Measurements from ENCODE around the gene ORMDL2. TPM values are rescaled to one million over a fixed set of nuclear protein-coding genes. Genes with fewer than 3 reads are reported as not detected.
"Not testable (repeated sequence)": the region's sequence is repeated elsewhere in the genome, so short reads cannot be mapped to it uniquely, and the experiment has no call there.

ORMDL2 gene
- total RNA-seq, 1 experiment from 2014 or later, result 25.4 TPM

DNA sequence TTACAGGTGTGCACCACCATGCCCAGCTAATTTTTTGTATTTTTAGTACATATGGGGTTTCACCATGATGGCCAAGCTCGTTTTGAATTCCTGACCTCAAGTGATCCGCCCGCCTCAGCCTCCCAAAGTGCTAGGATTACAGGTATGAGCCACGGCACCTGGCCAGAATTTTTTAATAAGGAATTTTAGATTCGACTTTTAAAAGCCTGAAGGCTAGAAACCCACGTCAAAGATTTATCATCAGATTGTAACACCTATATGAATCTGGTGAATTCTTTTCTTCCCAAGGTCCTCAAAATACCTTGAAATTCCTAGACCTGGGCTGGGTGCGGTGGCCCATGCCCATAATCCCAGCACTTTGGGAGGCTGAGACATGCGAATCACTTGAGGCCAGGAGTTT is 43.6 kb downstream of the ORMDL2 start:
- DNase-seq, result no peak
- Histone ChIP-seq H3K36me3 (no peaks in the 10 kb centered on the region), H3K27ac (no peak overlapping the region), H3K27me3 (no peaks in the 10 kb centered on the region), H3K9me3 (replicated peaks) (no peaks in the 10 kb centered on the region), H3K4me1 (no peaks in the 10 kb centered on the region), H3K4me3 (no peak overlapping the region)

DNA sequence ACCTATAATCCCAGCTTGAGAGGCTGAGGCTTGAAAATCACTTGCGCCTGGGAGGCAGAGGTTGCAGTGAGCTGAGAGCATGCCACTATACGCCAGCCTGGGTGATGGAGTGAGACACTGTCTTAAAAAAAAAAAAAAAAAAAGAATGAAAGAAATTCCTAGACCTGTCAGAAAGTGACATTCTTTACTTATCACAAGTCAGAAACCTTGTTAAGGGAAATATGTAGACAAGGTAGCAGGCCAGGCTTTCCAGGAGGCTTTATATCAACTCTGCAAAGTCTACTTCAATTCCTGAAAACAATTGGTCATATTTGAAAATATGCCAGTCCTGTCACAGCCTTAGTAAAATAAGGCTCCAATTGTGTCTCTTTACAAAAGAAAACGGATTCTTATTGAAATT is 44.0 kb downstream of the ORMDL2 start:
- Histone ChIP-seq H3K9me3 (replicated peaks) (no peaks in the 10 kb centered on the region), H3K4me3 (no peak overlapping the region)

GRCh38 chr12:55862286-55862685 is 44.4 kb downstream of the ORMDL2 start:
- Histone ChIP-seq H3K27ac (no peak overlapping the region), H3K27me3 (no peaks in the 10 kb centered on the region), H3K36me3 (no peaks in the 10 kb centered on the region), H3K4me3 (no peak overlapping the region), H3K9me3 (replicated peaks) (no peaks in the 10 kb centered on the region), H3K4me1 (no peaks in the 10 kb centered on the region)
- DNase-seq, result no peak

More for the DNA sequence above, 44.0 kb downstream of the ORMDL2 start:
- no peaks in the 10 kb centered on the region for H3K27me3 ChIP-seq
- no peaks in the 10 kb centered on the region for H3K36me3 ChIP-seq
- H3K4me1 ChIP-seq, result no peaks in the 10 kb centered on the region
- no peak overlapping the region for H3K27ac ChIP-seq
- no peak for DNase-seq

GRCh38 chr12:55862931-55863330 is 45.1 kb downstream of the ORMDL2 start:
- not testable (repeated sequence) for H3K27ac ChIP-seq, H3K4me3 ChIP-seq, DNase-seq

DNA sequence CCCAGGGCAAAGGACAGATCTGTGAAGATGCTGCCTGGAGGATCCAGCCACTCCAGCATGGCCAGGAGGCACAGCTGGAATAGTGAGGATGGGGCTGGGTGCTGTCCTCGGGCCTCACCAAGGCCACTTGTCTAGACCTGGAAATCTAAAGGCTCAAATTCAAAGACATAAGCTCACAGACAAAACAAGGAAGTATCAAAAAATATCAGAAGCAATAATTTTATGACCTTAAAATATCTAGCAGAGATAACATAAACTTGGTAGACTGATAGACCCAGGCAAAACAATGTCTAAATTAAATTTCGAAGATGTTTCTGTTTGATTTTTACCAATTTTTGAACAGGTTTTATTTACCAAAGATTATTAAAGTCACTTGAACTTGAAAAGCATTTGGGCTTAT is 47.5 kb downstream of the ORMDL2 start:
- Histone ChIP-seq H3K4me3 (no peak overlapping the region), H3K27ac (no peak overlapping the region), H3K27me3 (no peaks in the 10 kb centered on the region), H3K36me3 (no peaks in the 10 kb centered on the region), H3K4me1 (no peaks in the 10 kb centered on the region), H3K9me3 (replicated peaks) (no peaks in the 10 kb centered on the region)
- no peak for DNase-seq

More at GRCh38 chr12:55862931-55863330, 45.1 kb downstream of the ORMDL2 start:
- not testable (repeated sequence) for H3K4me1 ChIP-seq; H3K9me3 ChIP-seq (replicated peaks); H3K36me3 ChIP-seq; H3K27me3 ChIP-seq

GRCh38 chr12:55866454-55867004 is 48.7 kb downstream of the ORMDL2 start:
- not testable (repeated sequence) for DNase-seq; H3K9me3 ChIP-seq (replicated peaks); H3K4me1 ChIP-seq; H3K36me3 ChIP-seq; H3K27me3 ChIP-seq; H3K4me3 ChIP-seq; H3K27ac ChIP-seq

Other genes with a start within 250 kb of the ORMDL2 start
- not detected in 2 replicates for gene OR2AP1, start 245.6 kb upstream of the ORMDL2 start, total RNA-seq (2014; rRNA removed; shearing (Covaris generic))
- gene OR10P1, start 181.1 kb upstream of the ORMDL2 start, total RNA-seq (2014; rRNA removed; shearing (Covaris generic)), result not detected in 2 replicates
- gene ITGA7, start 110.1 kb upstream of the ORMDL2 start, total RNA-seq (2014; rRNA removed; shearing (Covaris generic)), result 21.8 and 27.1 TPM in 2 replicates
- 66.7 and 76.2 TPM in 2 replicates for gene BLOC1S1, start 102.0 kb upstream of the ORMDL2 start, total RNA-seq (2014; rRNA removed; shearing (Covaris generic))
- 2.0 and 2.5 TPM in 2 replicates for gene RDH5, start 97.6 kb upstream of the ORMDL2 start, total RNA-seq (2014; rRNA removed; shearing (Covaris generic))
- gene CD63, start 89.0 kb upstream of the ORMDL2 start, total RNA-seq (2014; rRNA removed; shearing (Covaris generic)), result 598 and 676 TPM in 2 replicates
- 9.1 and 10.5 TPM in 2 replicates for gene GDF11, start 74.9 kb upstream of the ORMDL2 start, total RNA-seq (2014; rRNA removed; shearing (Covaris generic))
- 109 and 132 TPM in 2 replicates for gene SARNP, start 317 bp upstream of the ORMDL2 start, total RNA-seq (2014; rRNA removed; shearing (Covaris generic))
- gene DNAJC14, start 11.5 kb downstream of the ORMDL2 start, total RNA-seq (2014; rRNA removed; shearing (Covaris generic)), result 33.3 TPM in 2 replicates
- gene MMP19, start 24.9 kb downstream of the ORMDL2 start, total RNA-seq (2014; rRNA removed; shearing (Covaris generic)), result 0.91 and 1.0 TPM in 2 replicates
- gene PYM1, start 109.9 kb downstream of the ORMDL2 start, total RNA-seq (2014; rRNA removed; shearing (Covaris generic)), result 24.0 and 25.6 TPM in 2 replicates
- 3.7 and 4.4 TPM in 2 replicates for gene DGKA, start 113.1 kb downstream of the ORMDL2 start, total RNA-seq (2014; rRNA removed; shearing (Covaris generic))
- 1.2 and 1.3 TPM in 2 replicates for gene PMEL, start 148.0 kb downstream of the ORMDL2 start, total RNA-seq (2014; rRNA removed; shearing (Covaris generic))
- 99.6 and 106 TPM in 2 replicates for gene CDK2, start 148.8 kb downstream of the ORMDL2 start, total RNA-seq (2014; rRNA removed; shearing (Covaris generic))
- 59.4 and 61.0 TPM in 2 replicates for gene RAB5B, start 156.0 kb downstream of the ORMDL2 start, total RNA-seq (2014; rRNA removed; shearing (Covaris generic))
- gene SUOX, start 179.2 kb downstream of the ORMDL2 start, total RNA-seq (2014; rRNA removed; shearing (Covaris generic)), result 10.0 and 13.2 TPM in 2 replicates
- 1.7 and 2.2 TPM in 2 replicates for gene IKZF4, start 203.0 kb downstream of the ORMDL2 start, total RNA-seq (2014; rRNA removed; shearing (Covaris generic))
- gene RPS26, start 223.9 kb downstream of the ORMDL2 start, total RNA-seq (2014; rRNA removed; shearing (Covaris generic)), result 229 and 271 TPM in 2 replicates

All from SJCRH30 (cell line).